ENCODE measurements around the gene INA. TPM values are rescaled to one million over a fixed set of nuclear protein-coding genes. Genes with fewer than 3 reads are reported as not detected.

The INA gene
- total RNA-seq, 1 donor = 0.90 TPM

- TF ChIP-seq CTCF (IDR thresholded peaks at IDR 0.05; ENCODE audit: insufficient read depth, low read length) = no peak
- DNase-seq (ENCODE audit: low read depth) = no peak
Observed at GRCh38 chr10:103280506-103280905, 3.6 kb downstream of the INA start.

GRCh38 chr10:103281753-103282152 lies 4.8 kb downstream of the INA start:
- H3K4me3 ChIP-seq (ENCODE audit: low read depth, low read length) = no peak overlapping the region
- no peak for DNase-seq (ENCODE audit: low read depth)
- no peak for TF ChIP-seq CTCF (IDR thresholded peaks at IDR 0.05; ENCODE audit: insufficient read depth, low read length)

More at GRCh38 chr10:103280506-103280905, 3.6 kb downstream of the INA start:
- no peak overlapping the region for H3K4me3 ChIP-seq (ENCODE audit: low read depth, low read length)

GRCh38 chr10:103282961-103283360 lies 6.0 kb downstream of the INA start:
- H3K4me3 ChIP-seq (ENCODE audit: low read depth, low read length) = no peak overlapping the region
- no peak for TF ChIP-seq CTCF (IDR thresholded peaks at IDR 0.05; ENCODE audit: insufficient read depth, low read length)
- DNase-seq (ENCODE audit: low read depth) = no peak

GRCh38 chr10:103284170-103284569 lies 7.2 kb downstream of the INA start:
- no peak overlapping the region for H3K4me3 ChIP-seq (ENCODE audit: low read depth, low read length)
- no peak for DNase-seq (ENCODE audit: low read depth)
- no peak for TF ChIP-seq CTCF (IDR thresholded peaks at IDR 0.05; ENCODE audit: insufficient read depth, low read length)

- no peak overlapping the region for H3K4me3 ChIP-seq (ENCODE audit: low read depth, low read length)
- no peak for DNase-seq (ENCODE audit: low read depth)
- TF ChIP-seq CTCF (IDR thresholded peaks at IDR 0.05; ENCODE audit: insufficient read depth, low read length) = no peak
Observed at GRCh38 chr10:103287992-103288391, 11.1 kb downstream of the INA start.

GRCh38 chr10:103291588-103291987 lies 14.7 kb downstream of the INA start:
- DNase-seq (ENCODE audit: low read depth) = no peak

More at GRCh38 chr10:103291588-103291987, 14.7 kb downstream of the INA start:
- H3K4me3 ChIP-seq (ENCODE audit: low read depth, low read length) = no peak overlapping the region
- no peak for TF ChIP-seq CTCF (IDR thresholded peaks at IDR 0.05; ENCODE audit: insufficient read depth, low read length)
